Suprapubic skin (tissue), 4 donors: ENCODE results near the gene BCL7B. TPM values are rescaled to one million over a fixed set of nuclear protein-coding genes. Genes with fewer than 3 reads are reported as not detected.
"Not testable (repeated sequence)": the region's sequence is repeated elsewhere in the genome, so short reads cannot be mapped to it uniquely, and the experiment has no call there.

ENCODE experiments used
- DNase-seq, 2 donors: peaks; one replicate each; pipeline ENCODE4 v3.0.0-alpha.2; 2019; ENCODE audit warnings: low spot score in 2 of 2
- H3K27ac ChIP-seq: fragments of 200-600 bp; sonication (generic); one replicate; pipeline ENCODE4 v1.5.1; 2019
- H3K27me3 ChIP-seq: fragments of 200-600 bp; sonication (generic); one replicate; pipeline ENCODE4 v1.5.1; 2019
- H3K36me3 ChIP-seq: fragments of 200-600 bp; sonication (generic); one replicate; pipeline ENCODE4 v1.5.1; 2019
- H3K4me1 ChIP-seq: fragments of 200-600 bp; sonication (generic); one replicate; pipeline ENCODE4 v1.5.1; 2019
- H3K4me3 ChIP-seq: fragments of 200-600 bp; sonication (generic); one replicate; pipeline ENCODE4 v1.5.1; 2019; ENCODE audit warnings: mild to moderate bottlenecking
- H3K9me3 ChIP-seq: fragments of 200-600 bp; sonication (generic); one replicate; pipeline ENCODE4 v1.5.1; 2019
- EP300 ChIP-seq: sonication (generic); formaldehyde crosslinking; IDR thresholded peaks from one replicate; pipeline ENCODE4 v1.6.1; 2017; ENCODE audit warnings: antibody characterized with exemption
- POLR2A ChIP-seq, 2 donors: fragments of 450-650 bp; IDR thresholded peaks; one replicate each; pipeline ENCODE4 v1.6.1; 2017; ENCODE audit warnings: antibody characterized with exemption in 2 of 2, mild to moderate bottlenecking in 2 of 2, moderate library complexity in 2 of 2
- POLR2AphosphoS5 ChIP-seq, 3 donors: sonication (generic); formaldehyde crosslinking; IDR thresholded peaks; one replicate each; pipeline ENCODE4 v1.6.1; 2017; ENCODE audit warnings: antibody characterized with exemption in 3 of 3
- WGBS: methylation state at CpG from one replicate; pipeline ENCODE4 v1.1.5; 2018; 5-methylcytosine and 5-hydroxymethylcytosine counted together
- total RNA-seq, 4 donors: library from RNA; depleted of rRNA; stranded (reverse); fragments of >200 nt; gene quantifications; one replicate each; pipeline ENCODE4 v1.1.0, GENCODE V29; 2016
- TF ChIP-seq, protein P1 (sequence below), 2 donors: fragments of 200-600 bp in 1 of 2; fragments of 450-650 bp in 1 of 2; sonication (generic) in 1 of 2; IDR thresholded peaks; one replicate each; pipeline ENCODE4 v1.5.1; 2016 to 2019; ENCODE audit warnings: antibody characterized with exemption in 2 of 2, mild to moderate bottlenecking in 1 of 2, moderate library complexity in 1 of 2

BCL7B gene
- total RNA-seq, 4 donors from 2014 or later: 33.4 to 55.4 (median 46.1) TPM

DNA sequence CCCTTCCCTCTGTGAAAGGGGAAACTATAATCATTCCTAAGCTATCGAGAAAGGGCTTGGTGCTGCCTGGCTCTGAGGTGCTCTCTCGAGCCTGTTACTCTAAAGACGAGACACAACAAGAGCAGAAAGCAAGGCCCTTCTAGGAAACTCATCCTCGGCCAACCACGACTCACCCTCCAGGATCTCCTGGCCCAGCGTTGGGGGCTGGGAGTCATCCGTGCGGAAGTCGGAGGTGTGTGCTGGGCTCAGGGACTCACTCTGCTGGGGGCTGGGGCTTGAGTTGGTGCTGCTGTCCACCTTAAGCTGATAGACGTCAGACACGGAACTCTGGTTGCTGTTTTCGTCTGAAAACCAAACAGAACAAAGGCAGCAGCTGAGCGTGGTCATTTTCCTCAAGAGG, 17.8 kb downstream of the BCL7B start:
- Histone ChIP-seq H3K36me3 (peaks cover 89% of the 10 kb centered on the region), H3K4me1 (no peaks in the 10 kb centered on the region), H3K4me3 (no peak overlapping the region), H3K27me3 (no peaks in the 10 kb centered on the region), H3K27ac (no peak overlapping the region), H3K9me3 (no peaks in the 10 kb centered on the region)
- TF ChIP-seq POLR2A (IDR thresholded peaks at IDR 0.05): no peak
- TF ChIP-seq POLR2AphosphoS5 (IDR thresholded peaks at IDR 0.05): no peak
- TF ChIP-seq, protein P1, sequence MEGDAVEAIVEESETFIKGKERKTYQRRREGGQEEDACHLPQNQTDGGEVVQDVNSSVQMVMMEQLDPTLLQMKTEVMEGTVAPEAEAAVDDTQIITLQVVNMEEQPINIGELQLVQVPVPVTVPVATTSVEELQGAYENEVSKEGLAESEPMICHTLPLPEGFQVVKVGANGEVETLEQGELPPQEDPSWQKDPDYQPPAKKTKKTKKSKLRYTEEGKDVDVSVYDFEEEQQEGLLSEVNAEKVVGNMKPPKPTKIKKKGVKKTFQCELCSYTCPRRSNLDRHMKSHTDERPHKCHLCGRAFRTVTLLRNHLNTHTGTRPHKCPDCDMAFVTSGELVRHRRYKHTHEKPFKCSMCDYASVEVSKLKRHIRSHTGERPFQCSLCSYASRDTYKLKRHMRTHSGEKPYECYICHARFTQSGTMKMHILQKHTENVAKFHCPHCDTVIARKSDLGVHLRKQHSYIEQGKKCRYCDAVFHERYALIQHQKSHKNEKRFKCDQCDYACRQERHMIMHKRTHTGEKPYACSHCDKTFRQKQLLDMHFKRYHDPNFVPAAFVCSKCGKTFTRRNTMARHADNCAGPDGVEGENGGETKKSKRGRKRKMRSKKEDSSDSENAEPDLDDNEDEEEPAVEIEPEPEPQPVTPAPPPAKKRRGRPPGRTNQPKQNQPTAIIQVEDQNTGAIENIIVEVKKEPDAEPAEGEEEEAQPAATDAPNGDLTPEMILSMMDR (IDR thresholded peaks at IDR 0.05): no peak
- TF ChIP-seq EP300: no peak
- 91% methylated on average over 13 of the region's 13 CpGs for WGBS
- DNase-seq: no peak

- H3K4me3 ChIP-seq, H3K9me3 ChIP-seq, H3K27me3 ChIP-seq, DNase-seq, H3K27ac ChIP-seq, H3K4me1 ChIP-seq: not testable (repeated sequence)
- 100% methylated on average over 2 of the region's 2 CpGs for WGBS
- H3K36me3 ChIP-seq: peaks cover 89% of the 10 kb centered on the region
These were observed 19.0 kb downstream of the BCL7B start for GRCh38 chr7:73538510-73538909.

DNA sequence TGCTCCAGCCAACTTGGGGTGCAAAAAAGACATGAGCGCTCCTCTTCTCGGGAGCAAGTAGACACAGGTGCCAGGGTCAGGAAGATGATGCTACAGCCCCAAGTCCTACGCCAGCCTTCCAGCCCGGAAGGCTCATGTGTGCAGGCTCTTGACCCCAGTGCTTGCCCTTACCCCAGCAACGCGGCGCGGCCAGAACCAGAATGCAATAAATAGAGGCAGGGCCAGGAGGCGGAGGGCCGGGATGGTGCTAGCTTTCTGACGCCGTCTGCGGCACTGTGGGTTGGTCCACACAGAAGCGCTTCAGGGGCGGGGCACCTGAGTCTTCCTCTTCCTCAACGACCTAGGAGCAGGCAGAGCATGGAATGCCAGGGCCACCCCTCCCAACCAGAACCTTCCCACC, 20.4 kb downstream of the BCL7B start:
- H3K4me3 ChIP-seq: no peak overlapping the region
- peaks cover 74% of the 10 kb centered on the region for H3K36me3 ChIP-seq
- H3K9me3 ChIP-seq: no peaks in the 10 kb centered on the region
- no peak for DNase-seq
- no peaks in the 10 kb centered on the region for H3K4me1 ChIP-seq
- 86% methylated on average over 15 of the region's 16 CpGs for WGBS
- no peak for TF ChIP-seq POLR2AphosphoS5 (IDR thresholded peaks at IDR 0.05)
- TF ChIP-seq, protein P1 (IDR thresholded peaks at IDR 0.05): no peak
- TF ChIP-seq EP300: no peak
- TF ChIP-seq POLR2A (IDR thresholded peaks at IDR 0.05): no peak
- H3K27me3 ChIP-seq: no peaks in the 10 kb centered on the region
- no peak overlapping the region for H3K27ac ChIP-seq

DNA sequence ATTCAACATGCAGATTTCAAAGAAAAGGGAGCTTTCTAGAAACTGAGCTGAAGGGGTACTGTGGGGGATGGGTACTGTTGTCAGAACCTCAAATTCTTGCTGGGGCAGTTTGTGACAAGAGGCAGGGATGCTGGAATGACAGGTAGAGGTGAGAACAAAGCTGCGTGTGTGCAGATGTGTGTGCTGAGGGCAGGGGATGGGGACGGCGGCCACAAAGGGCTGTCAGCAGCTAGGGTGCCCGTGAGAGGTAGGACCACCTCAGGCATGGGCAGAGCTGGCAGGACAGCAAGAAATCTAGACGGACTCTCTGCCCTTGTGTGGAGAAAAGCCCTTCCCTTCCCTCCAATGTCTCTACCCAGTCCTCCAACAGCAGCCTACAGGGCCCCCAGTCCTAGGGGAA, 21.0 kb downstream of the BCL7B start:
- Histone ChIP-seq H3K4me1 (no peaks in the 10 kb centered on the region), H3K9me3 (no peaks in the 10 kb centered on the region), H3K4me3 (no peak overlapping the region), H3K27me3 (no peaks in the 10 kb centered on the region), H3K36me3 (peaks cover 68% of the 10 kb centered on the region), H3K27ac (no peak overlapping the region)
- WGBS: 75% methylated on average over 5 of the region's 5 CpGs
- no peak for DNase-seq
- no peak for TF ChIP-seq POLR2A (IDR thresholded peaks at IDR 0.05)
- no peak for TF ChIP-seq POLR2AphosphoS5 (IDR thresholded peaks at IDR 0.05)
- no peak for TF ChIP-seq EP300

GRCh38 chr7:73535918-73536317, 21.6 kb downstream of the BCL7B start:
- 95% methylated on average over 7 of the region's 7 CpGs for WGBS
- not testable (repeated sequence) for H3K4me3 ChIP-seq, H3K4me1 ChIP-seq, DNase-seq, H3K27me3 ChIP-seq, H3K27ac ChIP-seq, H3K9me3 ChIP-seq
- peaks cover 63% of the 10 kb centered on the region for H3K36me3 ChIP-seq

DNA sequence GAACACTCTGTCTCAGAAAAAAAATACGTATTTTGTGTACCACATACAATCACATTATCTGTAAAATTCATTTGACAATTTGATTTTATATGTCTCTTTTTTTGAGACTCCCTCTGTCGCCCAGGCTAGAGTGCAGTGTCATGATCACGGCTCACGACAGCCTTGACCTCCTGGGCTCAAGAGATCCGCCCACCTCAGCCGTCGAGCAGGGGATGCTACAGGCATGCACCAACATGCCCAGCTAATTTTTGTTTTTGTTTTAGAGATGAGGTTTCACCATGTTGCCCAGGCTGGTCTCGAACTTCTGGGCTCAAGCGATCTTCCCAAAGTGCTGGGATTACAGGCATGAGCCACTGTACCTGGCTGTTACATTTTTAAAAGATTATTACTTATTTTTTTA, 23.7 kb downstream of the BCL7B start:
- Histone ChIP-seq H3K9me3 (no peaks in the 10 kb centered on the region), H3K27me3 (no peaks in the 10 kb centered on the region), H3K27ac (no peak overlapping the region), H3K4me1 (no peaks in the 10 kb centered on the region), H3K4me3 (no peak overlapping the region), H3K36me3 (peaks cover 42% of the 10 kb centered on the region)
- no peak for TF ChIP-seq POLR2A (IDR thresholded peaks at IDR 0.05)
- no peak for TF ChIP-seq POLR2AphosphoS5 (IDR thresholded peaks at IDR 0.05)
- TF ChIP-seq, protein P1 (IDR thresholded peaks at IDR 0.05): no peak
- TF ChIP-seq EP300: no peak
- WGBS: 76% methylated on average over 9 of the region's 9 CpGs
- no peak for DNase-seq

GRCh38 chr7:73532224-73532623, 25.3 kb downstream of the BCL7B start:
- no peaks in the 10 kb centered on the region for H3K9me3 ChIP-seq
- WGBS: 99% methylated on average over 6 of the region's 6 CpGs
- TF ChIP-seq POLR2AphosphoS5 (IDR thresholded peaks at IDR 0.05) (no peak), EP300 (no peak), POLR2A (IDR thresholded peaks at IDR 0.05) (no peak)
- TF ChIP-seq, protein P1 (IDR thresholded peaks at IDR 0.05): no peak

More at GRCh38 chr7:73532224-73532623, 25.3 kb downstream of the BCL7B start:
- Histone ChIP-seq H3K4me1 (no peaks in the 10 kb centered on the region), H3K36me3 (peaks cover 27% of the 10 kb centered on the region), H3K27ac (no peak overlapping the region), H3K27me3 (no peaks in the 10 kb centered on the region), H3K4me3 (no peak overlapping the region)
- DNase-seq: no peak
